NCI-H1092 (cell line): ENCODE measurements around the gene SHISAL1.
"Not testable (repeated sequence)": the region's sequence is repeated elsewhere in the genome, so short reads cannot be mapped to it uniquely, and the experiment has no call there.

Source experiments
- DNase-seq: peaks from one replicate; lab custom pipeline; 2025; lab: John Stamatoyannopoulos, UW

Gene SHISAL1

DNA sequence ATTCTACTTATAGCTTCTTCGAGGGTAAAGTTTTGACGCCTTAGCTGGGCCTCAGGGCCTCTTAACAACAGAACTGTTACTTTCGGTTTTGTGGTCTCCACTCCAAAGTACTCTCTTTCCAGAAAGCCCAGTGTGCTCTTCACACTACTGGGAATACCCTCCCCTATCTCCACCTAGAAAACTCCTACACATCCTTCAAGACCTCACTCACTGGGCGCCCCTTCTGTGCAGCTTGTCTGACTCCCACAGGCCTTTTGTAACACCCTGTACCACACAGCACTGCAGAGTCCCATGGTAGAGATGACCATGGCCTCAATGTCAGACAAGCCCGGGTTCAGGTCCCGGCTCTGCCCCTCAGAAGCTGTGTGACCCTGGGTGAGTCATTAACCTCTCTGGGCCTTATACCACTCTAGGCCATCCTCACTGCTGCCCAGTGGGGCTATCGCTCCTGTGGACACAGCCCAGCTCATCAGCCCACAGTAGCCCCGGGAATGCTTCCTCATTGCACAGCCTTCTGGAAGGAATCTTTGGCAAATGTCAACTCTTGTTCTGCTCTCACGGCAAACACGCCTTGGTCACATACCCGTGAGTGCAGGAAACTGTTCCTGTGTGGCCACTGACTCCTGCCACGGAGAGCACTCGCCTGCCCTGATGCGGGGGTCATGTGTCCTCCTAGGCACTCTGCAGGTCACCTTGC lies 51.4 kb downstream of the SHISAL1 start:
- no peak for DNase-seq

DNA sequence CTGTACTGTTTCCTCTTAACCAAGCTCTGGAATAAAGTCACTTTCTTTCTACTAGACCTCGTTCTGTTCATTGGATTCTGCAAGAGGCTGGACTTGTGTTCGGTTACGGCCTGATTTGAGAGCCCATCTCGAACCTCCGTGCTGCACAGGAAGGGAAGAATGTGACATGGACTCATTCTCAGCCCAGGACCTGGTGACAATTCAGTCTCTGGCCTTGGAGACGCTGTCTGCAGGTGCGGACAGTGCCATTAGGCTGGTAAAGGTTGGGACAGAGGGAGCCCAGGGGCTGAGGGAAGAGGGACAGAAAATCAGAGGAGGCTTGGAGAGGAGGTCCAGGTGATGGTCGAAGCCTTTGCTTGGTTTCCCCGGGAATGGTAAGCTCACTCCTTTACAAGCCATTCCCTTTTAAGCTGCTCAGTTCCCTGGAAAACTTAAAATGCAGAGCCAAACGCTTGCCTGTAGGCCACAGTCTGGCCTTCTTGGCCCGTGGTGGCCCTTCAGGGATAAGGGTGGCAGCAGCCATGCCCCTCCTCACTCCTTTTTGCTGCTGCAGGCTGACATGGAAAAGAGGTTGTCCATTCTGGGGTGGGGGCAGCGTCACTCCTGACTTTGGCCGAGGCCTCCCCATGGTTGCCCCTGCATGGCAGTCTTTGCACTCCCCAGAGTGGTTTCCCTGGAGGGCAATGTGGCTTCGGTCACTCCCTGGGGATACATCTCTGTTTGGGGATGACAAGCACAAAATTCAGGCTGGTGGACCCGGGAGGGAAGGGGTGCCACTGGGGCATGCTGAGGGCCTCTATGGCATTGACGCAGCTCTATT lies 52.3 kb downstream of the SHISAL1 start:
- DNase-seq: no peak

DNA sequence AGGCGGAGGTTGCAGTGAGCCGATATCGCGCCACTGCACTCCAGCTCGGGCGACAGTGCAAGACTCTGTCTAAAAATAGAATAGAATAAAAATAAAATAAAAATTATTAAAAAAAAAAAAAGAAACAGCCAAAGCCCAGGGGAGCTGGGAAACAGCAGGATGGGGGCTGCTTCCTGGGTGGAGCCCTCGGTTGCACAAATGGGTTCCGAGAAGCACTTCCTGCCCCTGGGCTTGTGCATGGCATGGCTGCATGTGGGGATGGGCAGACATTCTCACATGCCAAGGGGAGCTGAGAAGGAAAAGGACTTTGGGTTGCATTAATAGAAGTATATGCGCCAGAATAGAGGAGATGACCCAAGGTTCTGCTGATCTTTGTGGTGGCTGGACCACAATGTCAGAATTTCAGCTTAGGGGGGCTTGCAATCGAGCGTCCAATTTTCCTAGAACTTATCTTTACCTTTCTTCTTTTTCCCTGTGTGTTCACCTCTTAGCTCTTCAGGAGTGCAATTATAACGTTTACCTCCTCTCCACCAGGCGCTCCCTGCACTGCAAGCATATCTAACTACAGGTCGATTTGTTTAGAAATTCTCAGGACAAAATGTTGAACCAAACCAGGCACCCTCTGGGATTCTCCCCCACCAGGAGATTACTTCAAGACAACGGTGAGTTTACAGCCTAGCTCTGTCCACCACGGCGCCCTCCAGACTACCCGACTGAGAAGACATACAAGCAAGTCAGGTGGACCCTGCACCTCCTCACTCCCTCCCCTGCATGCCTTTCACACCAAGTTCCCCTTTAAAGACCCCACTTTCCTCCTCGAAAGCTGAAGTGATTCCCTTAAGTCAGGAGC lies 53.2 kb downstream of the SHISAL1 start:
- no peak for DNase-seq

DNA sequence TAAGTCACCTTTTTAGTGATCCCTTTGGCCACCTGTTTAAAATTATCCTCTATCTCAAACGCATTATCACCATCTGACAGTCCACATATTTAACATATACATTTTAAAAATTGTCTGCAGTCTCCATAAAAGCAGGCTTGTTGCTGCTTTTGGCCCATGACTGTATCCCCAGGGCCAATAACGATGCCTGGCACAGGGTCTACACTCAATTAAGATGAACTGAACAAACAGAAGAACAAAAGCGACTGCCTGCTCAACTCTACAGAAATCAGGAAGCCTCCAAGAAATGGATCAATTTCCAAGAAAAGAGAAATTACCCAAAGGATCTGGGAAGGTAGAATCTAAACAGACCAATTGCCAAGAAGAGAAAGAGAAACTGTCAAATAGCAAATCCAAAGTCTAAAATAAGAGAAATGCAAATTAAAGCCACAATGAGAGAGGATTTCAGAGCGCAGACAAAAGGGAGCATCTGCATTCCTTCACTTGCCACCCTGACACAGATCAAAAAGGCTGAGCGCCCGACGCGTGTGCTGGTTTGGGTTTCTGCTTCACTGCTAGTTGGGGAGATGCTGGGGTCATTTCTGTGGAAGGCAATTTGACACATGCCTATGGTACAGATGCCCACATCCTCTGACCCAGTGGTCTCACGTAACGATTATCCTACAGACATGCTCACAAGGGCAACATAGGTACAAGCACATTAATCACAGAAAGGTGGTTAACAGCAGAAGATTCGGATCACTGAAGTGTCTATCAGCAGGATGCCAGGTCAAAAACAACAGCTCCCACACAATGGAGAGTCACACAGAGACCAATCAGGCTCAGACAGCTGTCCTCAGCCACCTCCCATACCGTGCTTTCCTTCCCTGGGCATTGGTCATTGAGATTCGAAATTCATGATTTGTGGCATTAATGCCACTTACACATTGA lies 55.9 kb downstream of the SHISAL1 start:
- no peak for DNase-seq

DNA sequence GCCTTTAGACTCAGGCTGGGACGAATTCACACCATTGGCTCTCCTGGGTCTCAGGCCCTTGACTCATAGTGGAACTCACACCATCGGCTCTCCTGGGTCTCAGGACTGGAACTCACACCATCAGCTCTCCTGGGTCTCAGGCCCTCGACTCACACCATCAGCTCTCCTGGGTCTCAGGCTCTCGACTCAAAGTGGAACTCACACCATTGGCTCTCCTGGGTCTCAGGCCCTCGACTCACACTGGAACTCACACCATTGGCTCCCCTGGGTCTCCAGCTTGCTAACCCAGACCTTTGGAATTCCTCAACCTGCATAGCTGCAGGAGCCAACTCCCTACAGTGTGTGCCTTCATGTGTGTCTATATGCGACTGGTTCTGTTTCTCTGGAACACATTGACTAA lies 56.7 kb downstream of the SHISAL1 start:
- DNase-seq: no peak

DNA sequence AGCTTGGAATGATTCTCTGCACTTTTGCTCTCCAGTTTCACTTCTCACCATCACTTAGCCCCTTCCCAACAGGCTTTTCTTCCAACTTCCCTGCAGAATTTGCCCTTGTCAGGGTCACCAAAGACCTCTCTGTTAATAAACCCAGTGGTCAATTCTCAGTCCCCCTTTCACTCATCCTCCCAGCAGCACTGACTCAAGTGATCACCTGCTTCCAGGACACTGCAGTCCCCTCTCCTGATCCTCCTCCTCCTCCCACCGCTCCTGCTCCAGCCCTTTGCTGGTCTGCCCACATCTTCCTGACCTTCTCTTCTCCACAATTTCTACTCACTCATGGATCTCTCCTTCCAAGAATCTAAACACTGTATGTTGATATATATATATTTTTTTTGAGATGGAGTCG lies 57.9 kb downstream of the SHISAL1 start:
- DNase-seq: no peak

DNA sequence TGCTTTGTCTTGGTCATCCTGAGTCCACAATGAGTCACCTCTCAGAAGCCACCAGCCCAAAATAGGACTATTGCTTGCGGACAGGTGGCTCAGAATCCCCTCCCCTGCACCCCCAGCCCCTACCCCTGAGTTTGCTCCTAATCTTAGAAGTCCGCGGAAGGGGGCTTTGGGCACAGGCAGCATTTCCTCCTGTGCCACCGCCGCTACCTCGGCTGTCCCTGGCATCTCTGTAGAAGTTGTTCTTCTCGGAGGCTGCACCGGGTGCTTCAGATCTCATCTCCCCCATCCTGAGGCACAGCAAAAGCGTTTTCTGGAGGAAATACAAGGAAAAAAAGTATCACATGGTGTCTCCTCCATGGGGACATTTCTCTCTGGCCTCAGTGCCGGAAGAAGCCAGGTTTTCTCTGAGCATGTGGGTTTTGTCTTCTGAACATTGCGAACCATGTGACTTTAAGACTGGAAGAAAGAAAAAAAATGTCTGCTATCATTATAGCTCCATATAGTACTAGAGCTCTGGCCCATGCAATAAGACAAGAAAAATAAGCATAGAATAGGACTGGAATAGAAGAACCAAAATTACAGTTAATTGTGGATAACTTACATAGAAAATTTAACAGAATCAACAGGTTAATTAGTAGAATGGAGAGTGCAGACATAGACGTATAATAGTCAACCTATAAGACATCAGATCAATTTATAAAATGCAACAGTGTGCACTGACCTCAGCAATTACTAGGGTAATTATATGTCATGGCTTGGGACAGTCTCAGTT lies 63.2 kb downstream of the SHISAL1 start:
- DNase-seq: no peak

DNA sequence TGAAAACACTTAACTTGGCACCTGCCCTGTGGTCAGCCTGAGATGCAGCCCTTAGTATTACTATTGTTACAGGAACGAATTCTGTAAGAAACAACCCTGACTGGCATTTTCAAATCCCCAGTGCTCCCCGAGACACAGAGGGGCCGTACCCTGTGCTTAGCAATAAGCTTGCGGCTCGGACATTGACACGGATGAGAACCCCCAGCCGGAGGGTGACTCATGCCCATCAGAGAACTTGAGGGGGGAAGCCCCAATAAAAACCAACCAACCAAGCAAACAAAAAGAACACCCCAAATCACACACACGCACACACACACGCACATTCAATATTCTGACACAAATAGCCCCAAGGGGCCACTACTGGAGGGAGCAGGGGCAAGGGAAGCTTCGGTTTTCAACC lies 63.8 kb downstream of the SHISAL1 start:
- DNase-seq: no peak

DNA sequence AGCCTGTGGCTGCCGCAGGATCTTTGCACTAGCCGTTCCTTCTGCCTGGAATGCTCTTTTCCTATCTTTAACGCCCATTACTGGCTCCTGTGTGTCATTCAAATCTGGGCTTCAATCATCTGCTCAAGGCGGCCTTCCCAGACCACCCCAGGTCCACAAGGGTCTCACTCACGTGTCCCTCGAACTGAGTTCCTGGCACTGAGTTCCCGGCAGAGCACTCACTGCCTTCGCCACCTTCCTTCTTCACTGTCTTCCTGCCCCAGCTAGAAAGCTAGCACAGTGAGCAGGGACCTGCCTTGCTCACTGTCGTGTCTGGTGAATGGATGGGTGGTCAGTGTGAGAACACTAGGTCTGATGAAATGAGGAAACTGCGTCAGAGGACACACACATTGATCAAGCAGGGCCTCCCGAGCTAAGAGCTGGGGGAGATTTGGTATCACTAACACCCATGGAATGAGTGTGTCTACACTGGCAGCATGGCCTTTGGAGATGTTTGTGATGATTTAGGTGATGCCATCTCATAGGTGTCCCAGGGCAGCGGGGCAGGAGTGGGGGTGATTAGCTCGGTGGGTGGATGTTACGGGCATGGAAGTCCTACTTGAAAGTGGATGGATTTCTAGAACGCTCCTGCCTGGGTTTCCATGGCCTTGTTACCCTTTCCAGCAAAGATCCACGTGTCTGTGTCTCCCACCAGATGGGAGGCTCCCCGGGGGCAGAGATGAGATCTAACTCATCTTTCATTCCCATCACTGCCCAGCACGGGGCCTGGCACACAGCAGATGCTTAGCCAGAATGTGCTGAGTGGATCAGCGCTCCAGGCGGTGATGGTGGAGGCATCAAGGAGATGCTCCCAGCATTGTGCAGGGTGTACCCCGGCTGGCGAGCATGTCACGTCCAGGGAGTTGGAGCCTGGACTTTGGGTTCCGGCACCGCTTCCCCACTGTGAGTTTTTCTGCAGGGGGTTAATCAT lies 64.5 kb downstream of the SHISAL1 start:
- DNase-seq: no peak

DNA sequence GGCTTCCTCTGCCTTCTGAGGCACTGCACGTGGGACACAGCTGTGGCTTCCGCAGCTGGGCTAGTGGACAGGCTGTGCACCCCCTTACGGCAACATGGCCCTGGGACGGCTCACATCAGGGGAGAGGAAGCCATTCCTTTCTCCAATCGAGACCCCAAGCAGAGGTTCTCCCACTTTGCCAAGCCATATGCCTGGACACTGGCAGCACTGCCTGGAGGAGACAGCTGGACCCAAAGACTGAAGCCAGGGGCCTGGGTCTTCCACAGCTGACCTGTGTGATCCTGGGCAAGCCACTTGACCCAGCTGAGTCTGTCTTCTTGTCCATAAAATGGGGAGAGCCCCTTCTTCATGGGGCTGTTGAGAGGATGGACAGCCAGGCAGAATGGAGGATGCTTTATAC lies 65.4 kb downstream of the SHISAL1 start:
- no peak for DNase-seq

DNA sequence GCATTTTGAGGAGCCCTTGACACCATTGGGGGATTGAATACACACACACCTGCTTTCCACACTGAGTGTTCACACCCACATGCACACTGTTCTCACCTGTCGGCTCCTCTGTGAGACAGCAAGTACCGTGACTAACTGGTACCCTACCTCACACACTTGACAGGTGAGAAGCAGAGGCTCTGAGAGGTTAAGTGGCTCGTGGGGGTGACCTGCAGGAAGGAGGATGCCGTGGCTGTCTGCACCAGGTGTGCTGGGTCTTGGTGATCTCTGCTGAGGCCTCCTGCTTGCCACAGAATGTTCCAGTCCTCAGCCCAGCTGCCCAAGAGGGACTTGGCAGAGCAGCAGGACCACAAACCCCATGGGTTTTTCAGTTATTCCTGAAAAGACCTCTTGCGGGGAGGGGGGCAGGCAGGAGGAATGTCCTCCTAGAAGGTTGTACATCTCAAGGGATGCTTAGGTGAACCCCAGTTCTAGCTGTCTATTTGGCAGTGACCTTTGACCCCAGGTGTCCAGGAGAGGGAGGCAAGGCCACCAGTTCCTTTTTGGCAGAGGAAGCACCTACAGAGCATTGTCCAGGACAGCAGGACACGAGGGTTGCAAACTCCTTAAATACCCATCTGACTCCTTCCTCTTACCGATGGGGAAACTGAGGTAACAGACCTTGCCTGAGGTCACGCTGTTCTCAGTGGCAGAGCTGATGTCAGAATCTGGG lies 66.0 kb downstream of the SHISAL1 start:
- no peak for DNase-seq

DNA sequence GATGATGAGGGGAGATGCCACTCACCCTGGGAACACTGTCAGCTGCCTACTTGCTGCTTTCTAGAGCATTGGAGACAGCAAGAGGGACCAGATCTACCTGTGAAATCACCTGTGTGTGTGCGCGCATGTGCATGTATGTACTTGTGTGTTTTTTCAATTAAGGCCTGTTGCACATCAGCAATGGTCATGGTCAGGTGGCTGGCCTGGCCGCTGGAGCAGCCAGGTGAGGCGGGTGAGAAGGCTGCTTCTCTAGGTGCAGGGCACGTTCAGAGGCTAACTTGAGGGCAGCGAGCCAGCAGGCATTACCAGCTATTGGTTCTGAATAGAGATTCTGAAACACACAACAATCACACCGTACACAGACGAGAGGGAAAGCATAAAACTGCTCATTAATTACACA lies 66.9 kb downstream of the SHISAL1 start:
- DNase-seq: no peak

DNA sequence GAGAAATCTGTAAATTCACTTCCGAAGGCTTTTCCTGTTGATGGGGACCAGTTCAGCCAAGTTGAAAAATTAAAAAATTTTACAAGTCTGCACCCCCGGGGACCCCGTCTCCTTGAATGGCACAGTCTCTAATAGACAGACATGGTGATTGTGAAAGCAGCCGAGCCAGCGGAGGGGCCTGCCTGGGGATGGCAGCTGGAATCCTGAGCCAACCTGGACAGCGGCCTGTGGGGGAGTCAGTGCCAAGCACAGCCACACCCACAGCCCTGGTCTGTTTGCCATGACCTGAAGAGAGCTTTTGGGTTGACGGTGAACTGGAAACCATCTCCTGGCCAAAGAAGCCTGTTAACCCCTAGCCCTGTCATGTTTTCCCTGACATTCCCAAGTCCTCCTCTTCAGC lies 67.3 kb downstream of the SHISAL1 start:
- DNase-seq: no peak

DNA sequence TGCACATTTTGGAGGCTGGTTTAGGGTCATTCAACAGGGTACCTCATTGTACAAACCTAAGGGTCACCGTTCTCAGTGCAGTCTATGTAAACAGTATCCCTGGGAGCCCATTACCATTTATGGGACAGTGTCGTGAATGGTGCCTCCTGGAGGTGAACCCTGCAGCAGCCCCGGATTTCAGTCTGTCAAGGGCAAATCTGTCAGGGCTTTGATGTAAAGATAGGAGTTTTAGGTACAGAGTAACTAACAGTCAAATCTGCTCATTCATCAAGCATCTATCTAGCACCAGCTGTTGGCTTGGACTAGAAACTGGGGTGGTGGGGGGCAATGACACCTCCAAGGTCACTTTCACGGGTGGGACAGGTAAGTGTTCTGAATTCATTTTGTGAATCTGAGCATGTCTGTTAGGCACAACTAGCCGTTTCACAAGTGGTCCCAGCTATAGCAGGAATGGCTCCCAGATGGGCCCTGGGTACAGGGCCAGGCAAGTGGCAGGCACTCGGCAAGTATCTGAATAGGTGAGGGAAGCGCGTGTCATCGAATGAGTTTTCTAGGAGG lies 68.4 kb downstream of the SHISAL1 start:
- DNase-seq: no peak

DNA sequence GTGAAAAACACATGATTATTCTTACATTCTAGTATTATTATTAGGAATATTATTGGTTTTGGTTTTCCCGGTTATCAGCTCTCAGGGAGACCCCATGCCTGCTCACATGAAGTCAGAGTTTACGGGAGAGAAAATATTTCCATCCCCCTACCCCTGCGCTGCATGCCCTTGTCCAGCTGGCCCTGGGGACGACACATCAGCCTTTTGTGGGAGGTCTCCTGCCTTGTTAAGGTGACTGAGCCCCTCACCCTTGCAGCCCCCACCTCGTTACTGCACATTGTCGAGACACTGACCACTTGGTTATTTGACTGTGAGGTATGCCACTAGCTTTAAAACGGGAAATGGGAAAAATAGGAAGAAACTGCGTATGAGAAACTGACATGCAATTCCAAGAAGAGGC lies 69.0 kb downstream of the SHISAL1 start:
- no peak for DNase-seq

DNA sequence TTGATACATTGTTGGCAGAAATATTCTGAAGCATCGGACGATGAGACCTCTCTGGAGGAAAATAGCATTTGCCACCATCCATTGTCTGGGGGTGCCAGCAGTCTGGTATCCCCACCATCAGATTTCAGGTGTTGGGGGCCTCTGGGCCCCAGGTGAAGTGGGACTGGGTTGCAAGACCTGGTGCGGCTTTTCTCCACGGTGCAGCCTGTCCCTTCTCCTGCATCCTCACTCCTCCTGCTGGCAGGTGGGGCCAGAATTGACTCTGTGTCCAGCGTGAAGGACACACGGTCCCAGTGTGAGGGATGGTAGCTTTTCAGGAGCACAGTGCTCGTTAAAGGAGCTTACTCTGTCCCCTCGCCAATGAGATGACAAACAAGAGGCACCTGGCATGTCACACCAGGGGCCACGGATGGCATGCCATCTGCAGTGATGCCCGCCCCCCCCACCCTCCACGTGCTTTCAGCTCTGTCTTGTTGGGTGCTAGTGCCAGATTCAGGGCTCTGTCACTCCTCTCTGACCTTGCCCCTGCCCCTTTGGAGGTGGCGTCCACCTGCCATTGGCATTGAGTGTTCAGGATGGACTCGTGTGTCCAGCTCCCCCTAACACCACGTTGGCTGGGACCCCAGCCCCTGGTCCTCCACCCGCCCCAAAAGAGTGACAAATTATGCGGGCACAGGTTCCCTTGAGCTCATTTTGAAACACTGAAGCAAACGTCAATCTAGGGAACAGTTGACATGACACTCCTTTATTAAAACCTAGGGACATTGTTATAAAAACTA lies 69.6 kb downstream of the SHISAL1 start:
- DNase-seq: no peak

DNA sequence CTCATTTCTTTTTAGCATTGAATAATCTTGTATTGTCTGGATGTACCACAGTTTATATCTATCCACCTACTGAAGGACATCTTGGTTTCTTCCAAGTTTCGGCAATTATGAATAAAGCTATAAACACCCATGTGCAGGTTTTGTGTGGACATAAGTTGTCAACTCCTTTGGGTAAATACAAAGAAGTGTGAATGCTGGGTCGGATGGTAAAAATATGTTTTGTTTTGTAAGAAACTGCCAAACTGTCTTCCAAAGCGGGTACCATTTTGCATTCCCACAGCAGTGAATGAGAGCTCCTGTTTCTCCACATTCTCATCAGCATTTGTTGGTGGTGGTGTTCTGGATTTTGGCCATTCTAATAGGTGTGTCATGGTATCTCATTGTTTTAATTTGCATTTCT lies 71.6 kb downstream of the SHISAL1 start:
- not testable (repeated sequence) for DNase-seq

DNA sequence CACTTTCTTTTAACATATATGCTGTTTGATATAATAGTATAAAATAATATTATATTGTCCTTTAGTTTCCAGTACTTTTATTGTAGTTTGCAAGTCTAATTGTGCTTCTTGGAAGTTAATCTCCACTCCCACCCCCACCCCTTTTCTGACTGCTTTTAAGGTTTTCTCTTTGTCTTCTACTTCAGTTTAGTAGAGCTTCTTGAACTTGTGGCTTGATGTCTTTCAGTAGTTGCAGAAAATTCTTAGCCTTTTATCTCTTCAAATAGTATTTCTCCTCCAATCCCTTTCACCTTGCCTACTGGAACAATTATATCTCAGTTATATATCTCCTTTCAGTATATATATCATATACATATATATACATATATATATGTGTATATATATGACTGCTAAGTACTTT lies 75.5 kb downstream of the SHISAL1 start:
- no peak for DNase-seq
